ENCODE data around the gene GATAD2B.

- no peak for TF ChIP-seq ZNF274 (IDR thresholded peaks at IDR 0.05; ENCODE audit: low read length)
- no peak for TF ChIP-seq ZNF274 (tag by site-specific recombination; IDR thresholded peaks at IDR 0.05; ENCODE audit: borderline replicate concordance)
- TF ChIP-seq ZBTB49 (tag by site-specific recombination; IDR thresholded peaks at IDR 0.05; ENCODE audit: low read depth): no peak
- no peak for TF ChIP-seq REST (tag by site-specific recombination; IDR thresholded peaks at IDR 0.05)
- no peak for TF ChIP-seq ZNF311 (tag by site-specific recombination; IDR thresholded peaks at IDR 0.05; ENCODE audit: borderline replicate concordance)
- no peak for TF ChIP-seq ZNF248 (tag by site-specific recombination; IDR thresholded peaks at IDR 0.05)
- no peak for TF ChIP-seq CTCF (tag by site-specific recombination; IDR thresholded peaks at IDR 0.05)
- TF ChIP-seq ZBTB7A (tag by site-specific recombination; IDR thresholded peaks at IDR 0.05; ENCODE audit: low read depth): no peak
- no peak for TF ChIP-seq ZNF404 (tag by site-specific recombination; IDR thresholded peaks at IDR 0.05)
- no peak for TF ChIP-seq ZNF350 (tag by site-specific recombination; IDR thresholded peaks at IDR 0.05)
These were observed 148.7 kb downstream of the GATAD2B start for GRCh38 chr1:153774026-153774595.
